Epithelial cell of proximal tubule (primary cell): ENCODE results near the gene DNAJC25. TPM values are rescaled to one million over a fixed set of nuclear protein-coding genes. Genes with fewer than 3 reads are reported as not detected.

Experiments used
- DNase-seq: peaks from one replicate; pipeline ENCODE4 v3.0.0-alpha.2; 2011; ENCODE audit warnings: low read depth
- H3K4me3 ChIP-seq: 2 replicates; pipeline ENCODE4 v1.5.1; 2011; ENCODE audit warnings: low read depth, mild to moderate bottlenecking, low read length
- CTCF ChIP-seq: conservative IDR thresholded peaks from 2 replicates; pipeline ENCODE4 v1.5.1; 2012; ENCODE audit warnings: low read depth, mild to moderate bottlenecking, low read length
- total RNA-seq: library from RNA; depleted of rRNA; stranded (reverse); fragments of >200 nt; gene quantifications from 2 replicates; pipeline ENCODE4 v1.2.3, GENCODE V29; 2015

DNAJC25 gene
- total RNA-seq, 1 donor from 2014 or later: 7.6 TPM

GRCh38 chr9:111627260-111627963, 3.7 kb upstream of the DNAJC25 start:
- DNase-seq: no peak
- TF ChIP-seq CTCF: peak; percentile 13
- H3K4me3 ChIP-seq: no peak overlapping the region

GRCh38 chr9:111628411-111628810, 2.7 kb upstream of the DNAJC25 start:
- no peak overlapping the region for H3K4me3 ChIP-seq
- no peak for TF ChIP-seq CTCF
- DNase-seq: no peak

- TF ChIP-seq CTCF: no peak
- peak; percentile 39 for DNase-seq
- H3K4me3 ChIP-seq: peak overlapping the region; percentile 96
These were observed 761 bp upstream of the DNAJC25 start for GRCh38 chr9:111630182-111630963.

GRCh38 chr9:111630964-111631213, 245 bp upstream of the DNAJC25 start:
- H3K4me3 ChIP-seq: peak overlapping the region; percentile 96
- TF ChIP-seq CTCF: no peak
- no peak for DNase-seq

- TF ChIP-seq CTCF: no peak
- H3K4me3 ChIP-seq: peak overlapping the region; percentile 96
- no peak for DNase-seq
These were observed 926 bp downstream of the DNAJC25 start for GRCh38 chr9:111632060-111632459.

GRCh38 chr9:111632695-111633388, 1.7 kb downstream of the DNAJC25 start:
- TF ChIP-seq CTCF: no peak
- H3K4me3 ChIP-seq: peak overlapping the region; percentile 96
- no peak for DNase-seq
